ENCODE data around the gene MAP3K20. TPM values are rescaled to one million over a fixed set of nuclear protein-coding genes. Genes with fewer than 3 reads are reported as not detected.

MAP3K20 gene
- total RNA-seq, 1 donor from 2014 or later, result 18.0 TPM

DNA sequence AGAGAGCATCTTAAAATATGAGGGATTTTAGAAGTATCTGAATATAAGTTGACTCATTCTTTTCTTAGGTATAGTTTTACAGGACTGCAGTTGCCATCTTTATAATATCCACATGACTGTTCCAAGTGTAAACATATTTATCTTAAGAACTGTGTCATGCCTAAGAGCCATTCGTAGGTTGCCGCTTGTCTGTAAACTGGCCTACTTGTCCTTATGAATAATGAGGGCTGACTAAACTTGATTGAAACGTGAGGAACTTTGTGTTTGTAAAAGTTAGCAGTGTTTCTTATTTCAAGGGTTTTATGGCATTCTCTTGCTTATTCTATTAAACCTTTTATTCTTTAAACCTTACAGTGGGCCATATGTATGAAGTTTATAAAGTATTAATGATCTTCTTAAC is 99.6 kb downstream of the MAP3K20 start:
- H3K9me3 Mint-ChIP-seq, result no peaks in the 10 kb centered on the region
- Histone ChIP-seq H3K27ac (no peak overlapping the region), H3K4me2 (no peak overlapping the region), H3K9ac (no peak overlapping the region), H4K20me1 (ENCODE audit: low read depth) (no peaks in the 10 kb centered on the region), H3K36me3 (no peaks in the 10 kb centered on the region), H3K79me2 (ENCODE audit: low read depth) (no peaks in the 10 kb centered on the region), H3F3A (ENCODE audit: low read depth) (no peaks in the 10 kb centered on the region), H3K4me3 (no peak overlapping the region), H3K27me3 (no peaks in the 10 kb centered on the region), H3K4me1 (no peaks in the 10 kb centered on the region), H2AFZ (replicated peaks) (no peak overlapping the region), H3K9me3 (ENCODE audit: low read depth) (no peaks in the 10 kb centered on the region)
- no peak overlapping the region for H3K4me3 Mint-ChIP-seq
- DNase-seq (ENCODE audit: low spot score), result no peak
- H3K27me3 Mint-ChIP-seq (ENCODE audit: insufficient read depth, low read depth), result no peaks in the 10 kb centered on the region
- H3K27ac Mint-ChIP-seq, result no peak overlapping the region
- TF ChIP-seq EZH2phosphoT487 (IDR thresholded peaks at IDR 0.05) (no peak), EZH2 (IDR thresholded peaks at IDR 0.05) (no peak)
- TF ChIP-seq, protein P1, sequence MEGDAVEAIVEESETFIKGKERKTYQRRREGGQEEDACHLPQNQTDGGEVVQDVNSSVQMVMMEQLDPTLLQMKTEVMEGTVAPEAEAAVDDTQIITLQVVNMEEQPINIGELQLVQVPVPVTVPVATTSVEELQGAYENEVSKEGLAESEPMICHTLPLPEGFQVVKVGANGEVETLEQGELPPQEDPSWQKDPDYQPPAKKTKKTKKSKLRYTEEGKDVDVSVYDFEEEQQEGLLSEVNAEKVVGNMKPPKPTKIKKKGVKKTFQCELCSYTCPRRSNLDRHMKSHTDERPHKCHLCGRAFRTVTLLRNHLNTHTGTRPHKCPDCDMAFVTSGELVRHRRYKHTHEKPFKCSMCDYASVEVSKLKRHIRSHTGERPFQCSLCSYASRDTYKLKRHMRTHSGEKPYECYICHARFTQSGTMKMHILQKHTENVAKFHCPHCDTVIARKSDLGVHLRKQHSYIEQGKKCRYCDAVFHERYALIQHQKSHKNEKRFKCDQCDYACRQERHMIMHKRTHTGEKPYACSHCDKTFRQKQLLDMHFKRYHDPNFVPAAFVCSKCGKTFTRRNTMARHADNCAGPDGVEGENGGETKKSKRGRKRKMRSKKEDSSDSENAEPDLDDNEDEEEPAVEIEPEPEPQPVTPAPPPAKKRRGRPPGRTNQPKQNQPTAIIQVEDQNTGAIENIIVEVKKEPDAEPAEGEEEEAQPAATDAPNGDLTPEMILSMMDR (IDR thresholded peaks at IDR 0.05), result no peak
- no peaks in the 10 kb centered on the region for H3K4me1 Mint-ChIP-seq
- no peaks in the 10 kb centered on the region for H3K36me3 Mint-ChIP-seq

DNA sequence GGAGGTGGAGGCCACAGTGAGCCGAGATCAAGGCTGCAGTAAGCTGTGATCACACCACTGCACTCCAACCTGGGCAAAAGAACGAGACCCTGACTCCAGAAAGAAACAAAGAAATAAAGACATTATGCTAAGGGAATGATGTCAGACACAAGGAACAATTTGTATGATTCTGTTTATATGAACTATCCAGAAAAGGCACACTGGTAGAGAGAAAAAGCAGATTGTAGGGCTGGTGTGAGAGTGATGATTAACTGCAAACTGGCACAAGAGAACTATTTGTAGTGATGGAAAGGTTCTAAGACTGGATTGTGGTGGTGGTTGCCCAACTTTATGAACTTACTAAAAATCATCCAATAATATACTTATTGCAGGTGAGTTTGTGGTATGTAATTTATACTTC is 106.3 kb downstream of the MAP3K20 start:
- H3K79me2 ChIP-seq (ENCODE audit: low read depth), result no peaks in the 10 kb centered on the region
- TF ChIP-seq, protein P1 (IDR thresholded peaks at IDR 0.05), result no peak
- TF ChIP-seq EZH2 (IDR thresholded peaks at IDR 0.05), result no peak
- no peak for TF ChIP-seq EZH2phosphoT487 (IDR thresholded peaks at IDR 0.05)
- H3F3A ChIP-seq (ENCODE audit: low read depth), result peaks cover 8% of the 10 kb centered on the region
- H3K27ac ChIP-seq, result no peak overlapping the region
- H3K4me1 ChIP-seq, result peaks cover 5% of the 10 kb centered on the region
- no peak overlapping the region for H3K9ac ChIP-seq
- Mint-ChIP-seq H3K36me3 (no peaks in the 10 kb centered on the region), H3K9me3 (peaks cover 4% of the 10 kb centered on the region), H3K4me1 (peaks cover 4% of the 10 kb centered on the region), H3K27me3 (ENCODE audit: insufficient read depth, low read depth) (no peaks in the 10 kb centered on the region), H3K27ac (no peak overlapping the region), H3K4me3 (no peak overlapping the region)
- no peaks in the 10 kb centered on the region for H3K9me3 ChIP-seq (ENCODE audit: low read depth)
- no peak overlapping the region for H3K4me3 ChIP-seq
- H2AFZ ChIP-seq (replicated peaks), result no peak overlapping the region
- H4K20me1 ChIP-seq (ENCODE audit: low read depth), result no peaks in the 10 kb centered on the region
- no peak for DNase-seq (ENCODE audit: low spot score)
- no peaks in the 10 kb centered on the region for H3K36me3 ChIP-seq
- no peaks in the 10 kb centered on the region for H3K27me3 ChIP-seq
- no peak overlapping the region for H3K4me2 ChIP-seq

DNA sequence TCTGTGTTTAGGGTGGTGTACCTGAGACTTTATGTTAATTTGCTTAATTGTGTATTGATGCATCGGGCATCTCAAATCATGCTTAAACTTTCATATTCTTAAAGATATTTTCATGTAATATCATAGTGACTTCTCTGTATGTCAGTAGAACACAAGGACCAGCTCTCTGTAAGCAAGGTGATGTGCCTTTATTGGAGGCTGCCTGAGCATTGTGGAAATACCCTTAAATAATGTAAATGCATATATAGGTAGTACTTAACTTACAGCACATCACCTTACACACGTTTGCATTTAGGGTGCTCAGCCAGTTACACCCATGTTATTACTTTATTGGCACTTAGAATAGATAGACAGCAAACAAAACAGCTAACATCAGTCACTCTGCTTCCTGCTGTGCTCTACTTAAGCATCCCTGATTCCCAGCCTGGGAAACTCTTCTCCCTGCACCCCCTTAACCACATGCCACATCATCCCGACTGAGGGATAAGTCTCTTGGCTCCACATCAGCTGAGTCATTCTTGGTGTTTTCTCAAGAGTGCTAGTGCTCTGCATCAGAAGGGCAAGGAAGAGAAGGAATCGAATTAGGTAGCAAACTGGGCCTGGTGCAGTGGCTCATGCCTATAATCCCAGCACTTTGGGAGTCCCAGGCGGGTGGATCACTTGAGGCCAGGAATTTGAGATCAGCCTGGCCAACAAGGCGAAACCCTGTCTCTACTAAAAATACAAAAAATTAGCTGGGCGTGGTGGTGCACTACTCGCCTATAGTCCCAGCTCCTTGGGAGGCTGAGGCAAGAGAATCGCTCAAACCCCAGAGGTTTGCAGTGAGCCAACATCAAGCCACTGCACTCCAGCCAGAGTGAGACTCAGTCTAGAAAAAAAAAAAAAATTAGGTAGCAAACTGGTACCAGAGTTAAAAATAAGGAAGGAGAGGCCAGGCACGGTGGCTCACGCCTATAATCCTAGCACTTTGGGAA is 108.7 kb downstream of the MAP3K20 start:
- Histone ChIP-seq H3K36me3 (no peaks in the 10 kb centered on the region), H3K4me3 (no peak overlapping the region), H2AFZ (replicated peaks) (no peak overlapping the region), H3K79me2 (ENCODE audit: low read depth) (no peaks in the 10 kb centered on the region), H3K9ac (no peak overlapping the region), H3K4me2 (no peak overlapping the region), H3K4me1 (peaks cover 5% of the 10 kb centered on the region), H3F3A (ENCODE audit: low read depth) (peaks cover 8% of the 10 kb centered on the region), H3K9me3 (ENCODE audit: low read depth) (no peaks in the 10 kb centered on the region), H3K27me3 (no peaks in the 10 kb centered on the region), H3K27ac (peak overlapping the region; percentile 24), H4K20me1 (ENCODE audit: low read depth) (no peaks in the 10 kb centered on the region)
- Mint-ChIP-seq H3K4me1 (peaks cover 4% of the 10 kb centered on the region), H3K4me3 (no peak overlapping the region), H3K9me3 (peaks cover 4% of the 10 kb centered on the region), H3K36me3 (no peaks in the 10 kb centered on the region), H3K27me3 (ENCODE audit: insufficient read depth, low read depth) (no peaks in the 10 kb centered on the region), H3K27ac (no peak overlapping the region)
- TF ChIP-seq EZH2 (IDR thresholded peaks at IDR 0.05), result no peak
- no peak for TF ChIP-seq EZH2phosphoT487 (IDR thresholded peaks at IDR 0.05)
- TF ChIP-seq, protein P1 (IDR thresholded peaks at IDR 0.05), result no peak
- DNase-seq (ENCODE audit: low spot score), result peak; percentile 62

Data from neural progenitor cell (in vitro differentiated cells).